Myocyte (in vitro differentiated cells): Measurements from ENCODE around the gene PEX3. TPM values are rescaled to one million over a fixed set of nuclear protein-coding genes. Genes with fewer than 3 reads are reported as not detected.
"Not testable (repeated sequence)": the region's sequence is repeated elsewhere in the genome, so short reads cannot be mapped to it uniquely, and the experiment has no call there.

Source experiments
- DNase-seq: peaks from one replicate; pipeline ENCODE4 v3.0.0-alpha.2; 2012; ENCODE audit warnings: low read depth
- total RNA-seq: library from RNA; depleted of rRNA; stranded (reverse); fragments of >200 nt; gene quantifications from 2 replicates; pipeline ENCODE4 v1.2.3, GENCODE V29; 2014

PEX3 gene
- total RNA-seq, 1 donor from 2014 or later = 13.3 TPM

- no peak for DNase-seq
Observed at GRCh38 chr6:143443096-143443495, 7.5 kb upstream of the PEX3 start.

- DNase-seq = not testable (repeated sequence)
Observed at GRCh38 chr6:143447865-143448264, 2.7 kb upstream of the PEX3 start.

- DNase-seq = no peak
Observed at GRCh38 chr6:143449082-143449713, 1.4 kb upstream of the PEX3 start.

GRCh38 chr6:143449714-143450452 is 722 bp upstream of the PEX3 start:
- peak; percentile 59 for DNase-seq

GRCh38 chr6:143451531-143451930 is 926 bp downstream of the PEX3 start:
- no peak for DNase-seq

GRCh38 chr6:143457563-143458359 is 7.2 kb downstream of the PEX3 start:
- DNase-seq = no peak

- DNase-seq = no peak
Observed at GRCh38 chr6:143465546-143465945, 14.9 kb downstream of the PEX3 start.

GRCh38 chr6:143468026-143468425 is 17.4 kb downstream of the PEX3 start:
- no peak for DNase-seq

GRCh38 chr6:143468823-143469222 is 18.2 kb downstream of the PEX3 start:
- DNase-seq = not testable (repeated sequence)

GRCh38 chr6:143471822-143472221 is 21.2 kb downstream of the PEX3 start:
- DNase-seq = no peak

- no peak for DNase-seq
Observed at GRCh38 chr6:143476545-143476944, 25.9 kb downstream of the PEX3 start.

GRCh38 chr6:143478479-143479062 is 28.0 kb downstream of the PEX3 start:
- DNase-seq = no peak

GRCh38 chr6:143482593-143482992 is 32.0 kb downstream of the PEX3 start:
- DNase-seq = no peak

- no peak for DNase-seq
Observed at GRCh38 chr6:143485967-143486366, 35.4 kb downstream of the PEX3 start.

GRCh38 chr6:143486752-143487151 is 36.1 kb downstream of the PEX3 start:
- DNase-seq = no peak

GRCh38 chr6:143490244-143490643 is 39.6 kb downstream of the PEX3 start:
- DNase-seq = no peak

GRCh38 chr6:143490775-143491174 is 40.2 kb downstream of the PEX3 start:
- peak; percentile 34 for DNase-seq

GRCh38 chr6:143496974-143497373 is 46.4 kb downstream of the PEX3 start:
- DNase-seq = no peak

GRCh38 chr6:143498428-143498827 is 47.8 kb downstream of the PEX3 start:
- no peak for DNase-seq

GRCh38 chr6:143501851-143502250 is 51.2 kb downstream of the PEX3 start:
- DNase-seq = no peak

GRCh38 chr6:143504369-143504768 is 53.8 kb downstream of the PEX3 start:
- DNase-seq = no peak

- no peak for DNase-seq
Observed at GRCh38 chr6:143505111-143505510, 54.5 kb downstream of the PEX3 start.
